BE2C (cell line): ENCODE measurements around the gene SPAG16.

Experiments
- DNase-seq: peaks from one replicate; pipeline ENCODE4 v3.0.0-alpha.2; 2020
- H3K27me3 ChIP-seq: fragments of 250-450 bp; sonication (Bioruptor Pico); 2 replicates; pipeline ENCODE4 v1.5.1; 2020; ENCODE audit warnings: mild to moderate bottlenecking
- H3K36me3 ChIP-seq: fragments of 250-450 bp; sonication (Bioruptor Pico); 2 replicates; pipeline ENCODE4 v1.5.1; 2020; ENCODE audit warnings: mild to moderate bottlenecking
- H3K4me1 ChIP-seq: fragments of 250-450 bp; sonication (Bioruptor Pico); 2 replicates; pipeline ENCODE4 v1.5.1; 2020
- H3K4me3 ChIP-seq: 2 replicates; pipeline ENCODE4 v1.5.1; 2011; ENCODE audit warnings: low read depth, low read length
- H3K9me3 ChIP-seq: fragments of 250-450 bp; sonication (Bioruptor Pico); 2 replicates; pipeline ENCODE4 v1.5.1; 2020
- TF ChIP-seq, protein P1 (sequence below): IDR thresholded peaks from 2 replicates; pipeline ENCODE4 v1.5.1; 2012; ENCODE audit warnings: mild to moderate bottlenecking, low read depth, low read length

SPAG16 gene

GRCh38 chr2:213816583-213816982 is 532.3 kb downstream of the SPAG16 start:
- no peak overlapping the region for H3K4me3 ChIP-seq
- H3K36me3 ChIP-seq = no peaks in the 10 kb centered on the region
- TF ChIP-seq, protein P1, sequence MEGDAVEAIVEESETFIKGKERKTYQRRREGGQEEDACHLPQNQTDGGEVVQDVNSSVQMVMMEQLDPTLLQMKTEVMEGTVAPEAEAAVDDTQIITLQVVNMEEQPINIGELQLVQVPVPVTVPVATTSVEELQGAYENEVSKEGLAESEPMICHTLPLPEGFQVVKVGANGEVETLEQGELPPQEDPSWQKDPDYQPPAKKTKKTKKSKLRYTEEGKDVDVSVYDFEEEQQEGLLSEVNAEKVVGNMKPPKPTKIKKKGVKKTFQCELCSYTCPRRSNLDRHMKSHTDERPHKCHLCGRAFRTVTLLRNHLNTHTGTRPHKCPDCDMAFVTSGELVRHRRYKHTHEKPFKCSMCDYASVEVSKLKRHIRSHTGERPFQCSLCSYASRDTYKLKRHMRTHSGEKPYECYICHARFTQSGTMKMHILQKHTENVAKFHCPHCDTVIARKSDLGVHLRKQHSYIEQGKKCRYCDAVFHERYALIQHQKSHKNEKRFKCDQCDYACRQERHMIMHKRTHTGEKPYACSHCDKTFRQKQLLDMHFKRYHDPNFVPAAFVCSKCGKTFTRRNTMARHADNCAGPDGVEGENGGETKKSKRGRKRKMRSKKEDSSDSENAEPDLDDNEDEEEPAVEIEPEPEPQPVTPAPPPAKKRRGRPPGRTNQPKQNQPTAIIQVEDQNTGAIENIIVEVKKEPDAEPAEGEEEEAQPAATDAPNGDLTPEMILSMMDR = no peak
- no peaks in the 10 kb centered on the region for H3K27me3 ChIP-seq
- no peaks in the 10 kb centered on the region for H3K4me1 ChIP-seq
- H3K9me3 ChIP-seq = no peaks in the 10 kb centered on the region; the same call in 1 of the 2 replicates
- no peak for DNase-seq

- Histone ChIP-seq H3K9me3 (no peaks in the 10 kb centered on the region; the same call in none of the 2 replicates), H3K4me1 (no peaks in the 10 kb centered on the region), H3K36me3 (no peaks in the 10 kb centered on the region), H3K4me3 (no peak overlapping the region), H3K27me3 (no peaks in the 10 kb centered on the region)
- TF ChIP-seq, protein P1 = no peak
- DNase-seq = no peak
Measured at GRCh38 chr2:213818436-213818835, 534.2 kb downstream of the SPAG16 start.

- no peak overlapping the region for H3K4me3 ChIP-seq
- no peaks in the 10 kb centered on the region for H3K9me3 ChIP-seq
- no peak for DNase-seq
- H3K4me1 ChIP-seq = no peaks in the 10 kb centered on the region
- TF ChIP-seq, protein P1 = no peak
- no peaks in the 10 kb centered on the region for H3K27me3 ChIP-seq
- H3K36me3 ChIP-seq = no peaks in the 10 kb centered on the region
Measured at GRCh38 chr2:213834331-213834730, 550.1 kb downstream of the SPAG16 start.

- TF ChIP-seq, protein P1 = no peak
- Histone ChIP-seq H3K9me3 (no peaks in the 10 kb centered on the region), H3K4me1 (peaks cover 3% of the 10 kb centered on the region), H3K27me3 (no peaks in the 10 kb centered on the region), H3K4me3 (no peak overlapping the region), H3K36me3 (no peaks in the 10 kb centered on the region)
- DNase-seq = no peak
Measured at GRCh38 chr2:213834746-213835145, 550.5 kb downstream of the SPAG16 start.

GRCh38 chr2:213846856-213847255 is 562.6 kb downstream of the SPAG16 start:
- Histone ChIP-seq H3K27me3 (no peaks in the 10 kb centered on the region), H3K4me3 (no peak overlapping the region), H3K4me1 (no peaks in the 10 kb centered on the region), H3K36me3 (no peaks in the 10 kb centered on the region), H3K9me3 (no peaks in the 10 kb centered on the region)
- no peak for DNase-seq
- TF ChIP-seq, protein P1 = no peak

DNA sequence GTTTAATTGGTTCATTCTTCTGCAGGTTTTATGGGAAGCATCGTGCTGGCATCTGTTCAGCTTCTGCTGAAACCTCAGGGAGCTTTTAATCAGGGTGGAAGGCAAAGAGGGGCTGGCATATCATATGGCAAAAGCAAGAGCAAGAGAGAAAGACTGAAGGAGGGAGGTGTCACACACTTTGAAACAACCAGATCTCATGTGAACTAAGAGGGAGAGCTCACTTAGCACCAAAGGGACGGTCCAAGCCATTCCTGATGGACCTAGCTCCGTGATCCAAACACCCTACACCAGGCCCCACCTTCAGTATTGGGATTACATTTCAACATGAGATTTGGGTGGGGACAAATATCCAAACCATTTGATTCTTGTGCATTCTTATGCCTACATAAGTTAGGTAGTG is 563.1 kb downstream of the SPAG16 start:
- TF ChIP-seq, protein P1 = no peak
- no peak for DNase-seq
- H3K36me3 ChIP-seq = no peaks in the 10 kb centered on the region
- no peaks in the 10 kb centered on the region for H3K9me3 ChIP-seq
- H3K27me3 ChIP-seq = no peaks in the 10 kb centered on the region
- H3K4me3 ChIP-seq = no peak overlapping the region
- no peaks in the 10 kb centered on the region for H3K4me1 ChIP-seq
